KMS-11 (cell line): ENCODE data around the gene SYT2.

Experiments
- H2AFZ ChIP-seq: fragments of 200-600 bp; sonication (generic); 2 replicates; pipeline ENCODE4 v1.6.1; 2016; ENCODE audit warnings: antibody characterized with exemption, mixed run types, low read depth
- H3K27ac ChIP-seq: fragments of 200-600 bp; sonication (generic); 2 replicates; pipeline ENCODE4 v1.6.1; 2016; ENCODE audit warnings: mild to moderate bottlenecking, mixed run types
- H3K27me3 ChIP-seq: fragments of 200-600 bp; sonication (generic); 2 replicates; pipeline ENCODE4 v1.6.1; 2017; ENCODE audit warnings: mild to moderate bottlenecking, low read depth, mixed run types, moderate library complexity; ENCODE audit not compliant: insufficient read depth
- H3K36me3 ChIP-seq: fragments of 200-600 bp; sonication (generic); 2 replicates; pipeline ENCODE4 v1.6.1; 2017; ENCODE audit warnings: mild to moderate bottlenecking, mixed run types; ENCODE audit not compliant: insufficient read depth
- H3K4me1 ChIP-seq: fragments of 200-600 bp; sonication (generic); 2 replicates; pipeline ENCODE4 v1.6.1; 2016; ENCODE audit warnings: mild to moderate bottlenecking, low read depth, mixed run types; ENCODE audit not compliant: poor library complexity, severe bottlenecking
- H3K4me2 ChIP-seq: fragments of 200-600 bp; sonication (generic); 2 replicates; pipeline ENCODE4 v1.7.0; 2016; ENCODE audit warnings: mild to moderate bottlenecking, mixed run types
- H3K4me3 ChIP-seq: fragments of 200-600 bp; sonication (generic); IDR thresholded peaks from 2 replicates; pipeline ENCODE4 v1.6.1; 2017; ENCODE audit warnings: low read depth, low read length, mixed read lengths; ENCODE audit not compliant: insufficient read depth
- H3K79me2 ChIP-seq: fragments of 200-600 bp; sonication (generic); 2 replicates; pipeline ENCODE4 v1.6.1; 2016; ENCODE audit warnings: low read depth, mixed run types; ENCODE audit not compliant: insufficient read depth
- H3K9ac ChIP-seq: fragments of 200-600 bp; sonication (generic); 2 replicates; pipeline ENCODE4 v1.6.1; 2016; ENCODE audit warnings: mild to moderate bottlenecking, mixed run types
- H4K20me1 ChIP-seq: fragments of 200-600 bp; sonication (generic); 2 replicates; pipeline ENCODE4 v1.6.1; 2016; ENCODE audit warnings: mild to moderate bottlenecking, mixed run types; ENCODE audit not compliant: insufficient read depth
- TF ChIP-seq, protein P1 (sequence below): fragments of 200-600 bp; sonication (generic); conservative IDR thresholded peaks from 2 replicates; pipeline ENCODE4 v1.6.1; 2017; ENCODE audit warnings: low read depth, mild to moderate bottlenecking, antibody characterized with exemption, low read length, moderate library complexity, mixed read lengths

SYT2 gene

DNA sequence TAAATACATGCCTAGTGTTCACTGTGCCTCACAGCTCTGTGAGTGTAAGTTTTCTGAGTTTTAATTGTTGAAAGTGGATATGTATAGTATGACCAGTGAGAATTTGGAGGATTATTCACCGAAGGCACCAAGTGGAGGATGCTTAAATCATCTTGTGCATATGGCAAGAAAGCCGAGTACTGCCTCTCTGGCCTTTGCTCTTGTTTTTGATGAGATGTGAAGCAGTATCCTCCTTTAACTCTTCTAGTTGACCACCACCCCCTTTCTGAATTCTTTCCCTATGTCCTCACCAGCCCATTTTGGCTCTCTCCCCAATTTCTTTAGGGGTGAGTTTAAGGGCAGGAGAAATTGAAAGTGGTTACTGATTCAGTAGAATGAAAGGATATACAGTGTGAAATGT, 130.4 kb downstream of the SYT2 start:
- Histone ChIP-seq H3K79me2 (no peaks in the 10 kb centered on the region), H3K27me3 (no peaks in the 10 kb centered on the region), H3K4me3 (no peak overlapping the region), H3K4me1 (no peaks in the 10 kb centered on the region), H4K20me1 (no peaks in the 10 kb centered on the region), H3K36me3 (no peaks in the 10 kb centered on the region), H3K4me2 (no peak overlapping the region), H3K27ac (no peak overlapping the region), H2AFZ (no peak overlapping the region), H3K9ac (no peak overlapping the region)
- TF ChIP-seq, protein P1, sequence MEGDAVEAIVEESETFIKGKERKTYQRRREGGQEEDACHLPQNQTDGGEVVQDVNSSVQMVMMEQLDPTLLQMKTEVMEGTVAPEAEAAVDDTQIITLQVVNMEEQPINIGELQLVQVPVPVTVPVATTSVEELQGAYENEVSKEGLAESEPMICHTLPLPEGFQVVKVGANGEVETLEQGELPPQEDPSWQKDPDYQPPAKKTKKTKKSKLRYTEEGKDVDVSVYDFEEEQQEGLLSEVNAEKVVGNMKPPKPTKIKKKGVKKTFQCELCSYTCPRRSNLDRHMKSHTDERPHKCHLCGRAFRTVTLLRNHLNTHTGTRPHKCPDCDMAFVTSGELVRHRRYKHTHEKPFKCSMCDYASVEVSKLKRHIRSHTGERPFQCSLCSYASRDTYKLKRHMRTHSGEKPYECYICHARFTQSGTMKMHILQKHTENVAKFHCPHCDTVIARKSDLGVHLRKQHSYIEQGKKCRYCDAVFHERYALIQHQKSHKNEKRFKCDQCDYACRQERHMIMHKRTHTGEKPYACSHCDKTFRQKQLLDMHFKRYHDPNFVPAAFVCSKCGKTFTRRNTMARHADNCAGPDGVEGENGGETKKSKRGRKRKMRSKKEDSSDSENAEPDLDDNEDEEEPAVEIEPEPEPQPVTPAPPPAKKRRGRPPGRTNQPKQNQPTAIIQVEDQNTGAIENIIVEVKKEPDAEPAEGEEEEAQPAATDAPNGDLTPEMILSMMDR: no peak

DNA sequence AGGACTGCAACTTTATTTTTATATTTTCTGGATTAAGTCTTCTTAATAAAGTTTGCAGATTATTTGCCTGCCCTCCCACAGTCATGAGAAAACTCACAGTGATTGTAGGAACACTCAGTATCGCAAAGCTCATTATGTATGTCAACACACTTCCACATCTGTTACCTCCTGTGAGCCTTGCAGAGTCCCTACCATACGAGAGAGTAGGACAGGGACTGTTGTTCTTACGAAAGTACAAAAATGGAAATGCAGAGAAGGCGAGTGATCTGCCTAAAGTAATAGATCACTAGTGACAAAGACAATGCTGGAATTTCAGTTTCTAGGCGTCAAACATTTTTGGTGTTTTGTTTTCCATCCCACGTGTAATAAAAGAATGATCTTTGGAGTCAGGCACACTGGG, 131.7 kb downstream of the SYT2 start:
- Histone ChIP-seq H3K27me3 (no peaks in the 10 kb centered on the region), H3K4me3 (no peak overlapping the region), H3K27ac (no peak overlapping the region), H3K4me1 (no peaks in the 10 kb centered on the region), H3K9ac (no peak overlapping the region), H3K4me2 (no peak overlapping the region), H4K20me1 (no peaks in the 10 kb centered on the region), H3K79me2 (no peaks in the 10 kb centered on the region), H2AFZ (no peak overlapping the region), H3K36me3 (no peaks in the 10 kb centered on the region)
- TF ChIP-seq, protein P1: no peak

DNA sequence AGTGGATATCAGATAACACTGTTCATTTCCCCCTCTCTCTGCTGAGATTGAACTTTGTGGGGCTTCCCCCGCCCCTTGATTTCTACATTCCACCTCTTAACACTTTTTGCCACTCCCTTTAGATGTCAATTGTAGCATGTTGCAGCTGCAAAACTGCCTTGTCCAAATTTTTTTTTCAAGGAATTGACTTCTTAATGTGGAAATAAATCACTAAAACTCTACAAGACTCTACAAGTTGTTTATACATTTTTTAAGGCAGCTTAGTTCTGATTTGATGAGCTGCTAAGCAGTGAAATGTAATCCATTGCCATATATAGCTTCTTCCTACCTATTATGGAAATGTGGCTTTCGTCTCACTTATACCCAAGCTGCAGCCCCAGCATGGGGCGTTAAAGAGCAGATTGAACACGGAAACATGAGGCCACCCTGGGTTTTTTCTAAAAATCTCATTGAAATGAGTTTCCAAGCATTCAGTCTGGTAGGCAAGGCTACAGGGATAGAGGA, 132.2 kb downstream of the SYT2 start:
- H3K9ac ChIP-seq: no peak overlapping the region
- H3K27ac ChIP-seq: no peak overlapping the region
- no peaks in the 10 kb centered on the region for H3K4me1 ChIP-seq
- H3K36me3 ChIP-seq: no peaks in the 10 kb centered on the region
- TF ChIP-seq, protein P1: no peak
- no peak overlapping the region for H3K4me3 ChIP-seq
- no peak overlapping the region for H2AFZ ChIP-seq
- no peaks in the 10 kb centered on the region for H3K79me2 ChIP-seq
- no peak overlapping the region for H3K4me2 ChIP-seq
- no peaks in the 10 kb centered on the region for H3K27me3 ChIP-seq
- H4K20me1 ChIP-seq: no peaks in the 10 kb centered on the region

DNA sequence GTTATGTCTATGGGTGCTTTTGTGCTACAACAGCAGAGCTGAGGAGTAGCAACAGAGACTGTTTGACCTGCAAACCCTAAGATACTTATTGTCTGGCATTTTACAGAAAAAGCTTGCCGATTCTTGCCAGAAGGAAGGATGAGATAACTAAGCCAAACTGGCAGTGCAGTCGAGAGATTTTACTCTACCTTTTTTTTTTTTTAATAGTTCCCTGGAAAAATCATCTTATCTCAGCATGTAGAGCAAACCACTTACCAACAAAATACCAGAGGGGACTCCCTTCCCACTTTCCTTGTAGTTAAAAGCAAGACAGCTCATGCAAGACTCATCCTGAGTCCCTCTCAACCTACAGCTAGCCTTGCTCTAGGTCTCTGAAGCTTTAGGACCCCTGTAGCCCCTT, 132.9 kb downstream of the SYT2 start:
- Histone ChIP-seq H2AFZ (no peak overlapping the region), H3K9ac (no peak overlapping the region), H3K27ac (no peak overlapping the region), H3K4me2 (no peak overlapping the region), H3K36me3 (no peaks in the 10 kb centered on the region), H3K27me3 (no peaks in the 10 kb centered on the region), H3K4me1 (no peaks in the 10 kb centered on the region), H4K20me1 (no peaks in the 10 kb centered on the region), H3K4me3 (no peak overlapping the region), H3K79me2 (no peaks in the 10 kb centered on the region)
- TF ChIP-seq, protein P1: no peak
